ENCODE measurements around the gene MEX3D.

MEX3D gene

DNA sequence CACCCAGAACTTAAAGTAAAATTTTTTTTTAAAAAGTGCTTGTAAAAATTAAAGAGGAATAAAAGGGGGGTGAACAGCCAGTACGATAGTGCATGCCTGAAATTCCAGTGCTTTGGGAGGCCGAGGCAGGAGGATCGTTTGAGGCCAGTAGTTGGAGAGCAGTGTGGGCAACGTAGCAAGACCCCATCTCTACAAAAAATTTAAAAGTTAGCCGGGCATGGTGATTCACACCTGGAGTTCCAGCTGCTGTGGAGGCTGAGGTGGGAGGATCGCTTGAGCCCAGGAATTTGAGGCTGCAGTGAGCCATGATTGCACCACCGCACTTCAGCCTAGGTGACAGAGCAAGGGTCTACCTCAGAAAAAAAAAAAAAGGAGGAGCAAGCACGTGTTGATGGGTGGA, 63.1 kb downstream of the MEX3D start:
- TF ChIP-seq ZBTB8A (tag by site-specific recombination; IDR thresholded peaks at IDR 0.05) (0 out of 2 replicates have a peak, but pooled peaks have one; percentile 5), ZNF223 (tag by site-specific recombination; IDR thresholded peaks at IDR 0.05) (no peak), ZNF530 (tag by site-specific recombination; IDR thresholded peaks at IDR 0.05; ENCODE audit: low read depth) (no peak), ZNF121 (tag by site-specific recombination; IDR thresholded peaks at IDR 0.05) (peak; percentile 78), YY1 (tag by site-specific recombination; IDR thresholded peaks at IDR 0.05) (no peak), ZNF514 (tag by site-specific recombination; IDR thresholded peaks at IDR 0.05) (no peak), SP2 (tag by site-specific recombination; IDR thresholded peaks at IDR 0.05) (no peak), ZNF341 (tag by site-specific recombination; IDR thresholded peaks at IDR 0.05; ENCODE audit: low read depth) (no peak), ZNF423 (tag by site-specific recombination; IDR thresholded peaks at IDR 0.05) (no peak), ZNF350 (tag by site-specific recombination; IDR thresholded peaks at IDR 0.05) (no peak)
- TF ChIP-seq, protein P1, sequence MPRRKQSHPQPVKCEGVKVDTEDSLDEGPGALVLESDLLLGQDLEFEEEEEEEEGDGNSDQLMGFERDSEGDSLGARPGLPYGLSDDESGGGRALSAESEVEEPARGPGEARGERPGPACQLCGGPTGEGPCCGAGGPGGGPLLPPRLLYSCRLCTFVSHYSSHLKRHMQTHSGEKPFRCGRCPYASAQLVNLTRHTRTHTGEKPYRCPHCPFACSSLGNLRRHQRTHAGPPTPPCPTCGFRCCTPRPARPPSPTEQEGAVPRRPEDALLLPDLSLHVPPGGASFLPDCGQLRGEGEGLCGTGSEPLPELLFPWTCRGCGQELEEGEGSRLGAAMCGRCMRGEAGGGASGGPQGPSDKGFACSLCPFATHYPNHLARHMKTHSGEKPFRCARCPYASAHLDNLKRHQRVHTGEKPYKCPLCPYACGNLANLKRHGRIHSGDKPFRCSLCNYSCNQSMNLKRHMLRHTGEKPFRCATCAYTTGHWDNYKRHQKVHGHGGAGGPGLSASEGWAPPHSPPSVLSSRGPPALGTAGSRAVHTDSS (tag by site-specific recombination; IDR thresholded peaks at IDR 0.05), result no peak
- TF ChIP-seq, protein P2, sequence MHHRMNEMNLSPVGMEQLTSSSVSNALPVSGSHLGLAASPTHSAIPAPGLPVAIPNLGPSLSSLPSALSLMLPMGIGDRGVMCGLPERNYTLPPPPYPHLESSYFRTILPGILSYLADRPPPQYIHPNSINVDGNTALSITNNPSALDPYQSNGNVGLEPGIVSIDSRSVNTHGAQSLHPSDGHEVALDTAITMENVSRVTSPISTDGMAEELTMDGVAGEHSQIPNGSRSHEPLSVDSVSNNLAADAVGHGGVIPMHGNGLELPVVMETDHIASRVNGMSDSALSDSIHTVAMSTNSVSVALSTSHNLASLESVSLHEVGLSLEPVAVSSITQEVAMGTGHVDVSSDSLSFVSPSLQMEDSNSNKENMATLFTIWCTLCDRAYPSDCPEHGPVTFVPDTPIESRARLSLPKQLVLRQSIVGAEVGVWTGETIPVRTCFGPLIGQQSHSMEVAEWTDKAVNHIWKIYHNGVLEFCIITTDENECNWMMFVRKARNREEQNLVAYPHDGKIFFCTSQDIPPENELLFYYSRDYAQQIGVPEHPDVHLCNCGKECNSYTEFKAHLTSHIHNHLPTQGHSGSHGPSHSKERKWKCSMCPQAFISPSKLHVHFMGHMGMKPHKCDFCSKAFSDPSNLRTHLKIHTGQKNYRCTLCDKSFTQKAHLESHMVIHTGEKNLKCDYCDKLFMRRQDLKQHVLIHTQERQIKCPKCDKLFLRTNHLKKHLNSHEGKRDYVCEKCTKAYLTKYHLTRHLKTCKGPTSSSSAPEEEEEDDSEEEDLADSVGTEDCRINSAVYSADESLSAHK (tag by site-specific recombination; IDR thresholded peaks at IDR 0.05), result no peak
- POLR2A ChIA-PET, result interaction anchor here (0.6 kb wide), 1 partner anchor 14 kb away, joined by 6 read pairs; the partner anchor contains the start of gene REEP6
- H3K4me1 ChIP-seq (ENCODE audit: control insufficient read depth, insufficient read depth, low read length), result peaks cover 3% of the 10 kb centered on the region; the same call in 1 of the 2 replicates

More for the DNA sequence above, 63.1 kb downstream of the MEX3D start:
- H3K9me3 ChIP-seq (ENCODE audit: control insufficient read depth, insufficient read depth, low read depth, low read length), result no peaks in the 10 kb centered on the region
- no peak overlapping the region for H3K27ac ChIP-seq (ENCODE audit: extremely low read depth, low read depth, low read length)
- CTCF ChIA-PET, result interaction anchor here (0.7 kb wide), 1 partner anchor 201 kb away, joined by 3 read pairs; no protein-coding TSS in a partner anchor
- H3K36me3 ChIP-seq (ENCODE audit: control insufficient read depth in 2 of 2, insufficient read depth in 1 of 2, low read length in 2 of 2), result no peaks in the 10 kb centered on the region
- no peak overlapping the region for H3K4me3 ChIP-seq (ENCODE audit: low read depth, low read length)
